Suppressor macrophage treated with lipopolysaccharide for 4 hours (primary cell): ENCODE results near the gene HOXC11.

ENCODE experiments used
- DNase-seq: peaks from one replicate; pipeline ENCODE4 v3.0.0-alpha.2; 2020

HOXC11 gene

DNA sequence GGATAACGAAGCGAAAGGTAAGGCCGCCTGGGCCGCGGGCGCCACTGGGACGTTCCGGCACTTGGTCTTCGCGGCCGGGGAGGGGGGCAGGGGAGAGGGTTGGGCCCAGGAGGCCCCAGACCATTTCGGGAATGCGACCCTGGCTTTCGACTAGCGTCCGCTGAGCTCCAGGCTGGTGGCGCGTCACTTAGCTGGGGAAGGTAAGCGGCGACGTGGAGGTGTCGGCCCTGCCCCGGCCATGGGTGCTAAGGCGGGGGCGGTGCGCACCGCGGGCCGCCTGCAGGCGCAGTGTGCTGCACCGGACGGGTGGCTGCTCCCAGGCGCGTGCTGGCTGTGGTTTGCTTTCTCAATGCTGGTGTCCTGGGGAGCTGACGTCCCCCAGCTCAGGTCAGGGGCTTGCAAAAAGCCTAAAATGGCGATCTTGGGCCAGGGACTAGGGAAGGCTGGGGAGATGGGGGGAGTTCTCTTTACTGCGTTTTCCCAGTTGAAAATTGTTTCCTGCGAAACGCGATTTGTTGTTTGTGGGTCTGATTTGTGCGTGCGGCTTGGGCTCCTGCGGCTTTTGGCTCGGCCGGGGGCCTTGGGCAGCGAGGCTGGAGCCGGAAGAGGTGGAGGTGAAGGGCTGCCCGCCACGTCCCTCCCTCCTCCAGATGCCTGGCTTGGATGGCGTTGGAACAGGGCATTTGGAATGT, 13.2 kb downstream of the HOXC11 start:
- DNase-seq = no peak

DNA sequence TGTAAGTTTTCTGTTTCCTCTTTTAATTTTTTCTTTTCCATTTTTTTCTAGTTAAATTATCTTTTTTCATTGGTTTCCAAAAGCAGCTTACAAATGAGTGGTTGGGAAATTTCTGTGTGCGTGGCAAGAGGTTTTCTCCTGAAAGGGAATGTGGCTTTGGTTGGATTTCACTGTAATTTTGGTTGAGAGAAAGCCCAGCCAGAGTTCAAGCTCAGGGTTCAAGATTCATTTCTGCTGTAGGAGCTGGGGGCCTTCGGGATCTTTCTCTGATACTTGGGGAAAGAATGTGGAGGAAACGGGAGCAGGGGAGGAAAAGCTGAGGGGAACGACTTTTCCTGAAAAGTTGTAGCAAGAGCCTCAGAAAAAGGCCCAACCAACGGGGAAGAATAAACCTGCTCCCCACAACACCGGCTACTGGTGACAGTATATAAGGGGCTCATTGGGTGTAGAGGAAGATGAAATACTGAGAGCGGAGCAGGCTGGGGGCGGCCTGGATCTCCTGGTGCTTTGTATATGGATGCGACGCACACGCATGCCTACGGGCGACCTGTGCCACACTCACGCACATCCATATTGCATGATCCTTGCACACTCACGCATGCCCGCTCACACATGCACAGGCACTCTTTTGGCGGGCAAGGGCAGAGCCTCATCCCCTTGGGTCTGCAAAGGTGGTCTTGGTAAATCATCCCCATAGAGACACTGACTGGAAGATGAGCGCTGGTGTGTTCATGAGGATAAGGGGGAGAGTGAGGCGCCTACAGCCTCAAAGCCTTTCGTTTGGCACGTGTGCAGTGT, 14.0 kb downstream of the HOXC11 start:
- no peak for DNase-seq

DNA sequence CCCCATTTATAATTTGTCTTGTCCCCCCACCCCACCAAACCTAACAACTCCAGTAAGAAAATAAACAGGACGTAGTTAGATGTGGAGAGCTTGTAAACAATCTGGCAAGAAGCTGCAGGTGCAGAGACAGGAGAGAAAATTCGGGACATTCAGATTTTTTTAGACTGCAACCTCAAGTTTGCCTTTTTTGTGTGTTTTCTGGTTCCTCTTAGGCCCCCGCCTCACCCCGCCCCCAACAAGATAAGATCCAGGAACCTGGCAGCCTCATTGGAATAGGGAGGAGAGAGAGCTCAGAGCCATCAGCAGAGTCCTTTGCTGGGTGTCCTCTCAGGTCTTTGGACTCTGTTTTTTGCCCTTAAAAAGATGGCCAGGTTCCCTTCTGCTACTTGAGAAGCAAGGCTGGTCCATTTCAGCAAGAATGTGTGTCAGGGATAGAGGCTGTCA, 14.9 kb downstream of the HOXC11 start:
- DNase-seq = no peak

DNA sequence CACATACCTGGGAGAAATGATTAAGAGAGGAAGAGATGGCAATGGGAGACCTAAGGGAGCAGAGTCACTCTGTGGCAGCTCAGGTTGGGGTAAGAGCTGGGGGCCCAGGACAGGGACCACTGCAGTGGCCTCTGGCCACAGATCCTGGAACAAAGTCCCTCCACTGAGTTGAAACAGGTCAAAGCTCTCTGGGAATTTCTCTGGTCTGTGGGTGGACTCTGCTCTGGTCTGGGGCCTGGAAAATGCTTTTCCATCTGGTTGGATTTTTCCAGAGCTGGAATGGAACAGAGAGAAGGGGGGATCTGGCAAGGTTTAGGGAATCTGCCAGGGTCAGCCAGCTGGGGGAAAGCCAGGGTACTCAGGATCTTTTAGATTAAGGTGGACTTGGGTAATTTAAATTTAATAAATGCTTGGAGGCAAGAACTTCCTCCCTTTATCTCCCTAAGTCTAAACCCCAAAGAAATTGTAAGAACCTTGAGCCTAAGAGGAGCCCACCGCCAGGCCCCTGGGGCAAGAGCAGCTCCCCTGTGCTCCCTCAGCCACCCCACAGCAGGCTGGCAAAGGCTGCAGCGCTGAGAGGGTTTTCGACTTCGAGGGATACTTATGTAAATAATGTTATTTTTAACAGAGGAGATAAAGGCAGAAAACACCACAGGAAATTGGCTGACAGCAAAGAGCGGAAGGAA, 15.8 kb downstream of the HOXC11 start:
- no peak for DNase-seq

DNA sequence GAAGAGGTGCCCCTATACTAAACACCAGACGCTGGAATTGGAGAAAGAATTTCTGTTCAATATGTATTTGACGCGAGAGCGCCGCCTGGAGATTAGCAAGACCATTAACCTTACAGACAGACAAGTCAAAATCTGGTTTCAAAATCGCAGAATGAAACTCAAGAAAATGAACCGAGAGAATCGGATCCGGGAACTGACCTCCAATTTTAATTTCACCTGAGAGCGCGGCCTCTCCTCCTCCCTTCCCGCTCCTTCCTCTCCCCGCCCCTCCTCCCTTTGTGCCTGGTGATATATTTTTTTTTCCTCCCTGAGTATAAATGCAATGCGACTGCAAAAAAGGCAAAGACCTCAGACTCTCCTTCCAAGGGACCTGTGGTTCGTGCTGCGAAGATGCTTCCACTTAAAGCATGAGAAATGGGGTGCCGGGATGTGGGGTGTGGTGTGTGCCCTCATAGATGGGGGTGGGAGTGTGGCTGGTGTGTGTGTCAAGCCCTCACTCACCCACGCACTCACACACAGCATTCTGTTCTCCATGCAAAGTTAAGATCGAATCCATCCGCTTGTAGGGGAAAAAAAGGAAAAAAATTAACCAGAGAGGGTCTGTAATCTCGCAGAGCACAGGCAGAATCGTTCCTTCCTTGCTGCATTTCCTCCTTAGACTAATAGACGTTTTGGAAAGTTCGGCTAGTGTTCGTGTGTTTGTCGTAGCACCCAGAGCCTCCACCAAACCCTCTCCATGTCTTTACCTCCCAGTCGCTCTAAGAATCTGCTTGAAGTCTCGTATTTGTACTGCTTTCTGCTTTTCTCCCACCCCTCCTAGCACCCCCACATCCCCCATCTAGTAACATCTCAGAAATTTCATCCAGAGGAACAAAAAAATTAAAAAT, 16.5 kb downstream of the HOXC11 start:
- DNase-seq = peak; percentile 59

DNA sequence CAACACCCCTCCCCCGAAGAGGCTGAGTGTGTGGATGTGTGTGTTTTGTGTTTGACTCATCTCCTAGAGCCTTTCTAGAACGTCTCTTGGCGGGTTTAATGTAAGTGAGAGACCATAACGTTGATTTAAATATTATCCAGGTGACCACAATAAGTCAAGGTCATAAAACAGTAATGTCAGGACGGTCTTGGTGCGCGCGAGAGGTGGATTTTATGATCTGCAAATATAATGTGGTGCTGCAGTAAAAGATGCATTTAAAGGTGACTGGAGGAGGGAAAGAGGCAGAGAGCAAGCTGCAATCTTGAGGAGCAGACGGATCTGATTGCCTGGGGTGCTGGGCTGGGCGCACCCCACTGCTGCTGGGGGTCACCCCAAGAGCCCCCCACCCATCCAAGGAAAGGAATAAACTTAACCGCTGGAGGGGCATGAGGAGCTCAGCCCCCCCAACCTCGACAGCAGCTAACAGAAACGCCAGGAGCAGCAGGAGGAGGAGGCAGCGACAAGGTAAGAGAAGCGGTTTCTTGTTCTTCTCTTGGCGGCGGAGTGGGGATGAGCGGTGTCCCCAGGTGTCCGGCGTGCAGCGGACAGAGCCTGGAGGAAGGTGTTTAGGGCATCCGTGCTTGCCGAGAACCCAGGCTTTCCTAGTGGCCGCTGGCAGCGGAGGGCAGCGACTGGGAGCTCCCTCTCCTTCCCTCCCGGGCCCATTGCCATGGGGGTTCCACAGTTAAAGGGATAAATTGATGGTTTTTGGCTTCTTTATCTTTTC, 17.6 kb downstream of the HOXC11 start:
- no peak for DNase-seq

DNA sequence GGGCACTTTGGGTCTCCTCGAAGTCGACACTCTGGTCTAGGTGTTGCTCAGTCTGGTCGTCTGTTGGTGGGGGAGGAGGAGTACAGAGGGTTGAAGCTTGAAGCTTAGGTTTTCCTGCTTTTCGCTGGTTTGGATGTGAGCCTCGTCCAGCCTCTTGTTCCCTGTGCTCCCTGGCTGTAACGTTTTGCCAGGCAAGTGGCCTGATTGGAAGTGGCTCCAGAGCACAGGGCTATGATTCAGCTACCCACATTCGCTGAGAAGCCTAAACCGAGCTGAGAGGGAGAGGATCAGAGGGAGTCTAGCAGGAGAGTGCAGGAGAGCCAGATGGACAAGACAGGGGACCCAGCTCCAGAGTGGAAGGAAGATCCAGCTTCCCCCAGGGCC, 18.1 kb downstream of the HOXC11 start:
- DNase-seq = no peak

DNA sequence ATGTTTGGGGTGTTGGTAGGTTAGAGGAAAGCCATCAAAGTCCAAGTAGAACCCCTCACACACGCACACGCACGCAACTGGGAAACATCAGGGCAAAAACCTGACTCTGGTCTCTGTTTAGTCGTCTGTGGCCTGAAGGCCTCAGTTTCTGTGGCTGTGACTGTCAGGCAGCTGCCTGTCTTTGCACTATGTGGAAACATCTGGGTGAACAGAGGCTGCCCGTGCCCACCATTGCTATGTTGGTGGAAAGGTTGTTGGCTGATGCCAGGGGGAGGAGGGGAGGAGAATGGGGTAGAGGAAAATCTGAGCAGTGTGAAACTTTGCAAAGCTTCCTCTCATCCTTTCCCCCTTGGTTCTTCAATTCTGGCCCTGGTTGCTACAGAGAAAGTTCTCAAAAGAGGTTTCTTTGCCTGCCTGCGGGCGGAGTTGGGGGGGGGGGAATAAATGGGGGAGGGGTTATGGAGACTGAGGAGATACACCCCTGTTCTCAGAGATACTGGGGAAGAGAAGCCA, 19.5 kb downstream of the HOXC11 start:
- no peak for DNase-seq

DNA sequence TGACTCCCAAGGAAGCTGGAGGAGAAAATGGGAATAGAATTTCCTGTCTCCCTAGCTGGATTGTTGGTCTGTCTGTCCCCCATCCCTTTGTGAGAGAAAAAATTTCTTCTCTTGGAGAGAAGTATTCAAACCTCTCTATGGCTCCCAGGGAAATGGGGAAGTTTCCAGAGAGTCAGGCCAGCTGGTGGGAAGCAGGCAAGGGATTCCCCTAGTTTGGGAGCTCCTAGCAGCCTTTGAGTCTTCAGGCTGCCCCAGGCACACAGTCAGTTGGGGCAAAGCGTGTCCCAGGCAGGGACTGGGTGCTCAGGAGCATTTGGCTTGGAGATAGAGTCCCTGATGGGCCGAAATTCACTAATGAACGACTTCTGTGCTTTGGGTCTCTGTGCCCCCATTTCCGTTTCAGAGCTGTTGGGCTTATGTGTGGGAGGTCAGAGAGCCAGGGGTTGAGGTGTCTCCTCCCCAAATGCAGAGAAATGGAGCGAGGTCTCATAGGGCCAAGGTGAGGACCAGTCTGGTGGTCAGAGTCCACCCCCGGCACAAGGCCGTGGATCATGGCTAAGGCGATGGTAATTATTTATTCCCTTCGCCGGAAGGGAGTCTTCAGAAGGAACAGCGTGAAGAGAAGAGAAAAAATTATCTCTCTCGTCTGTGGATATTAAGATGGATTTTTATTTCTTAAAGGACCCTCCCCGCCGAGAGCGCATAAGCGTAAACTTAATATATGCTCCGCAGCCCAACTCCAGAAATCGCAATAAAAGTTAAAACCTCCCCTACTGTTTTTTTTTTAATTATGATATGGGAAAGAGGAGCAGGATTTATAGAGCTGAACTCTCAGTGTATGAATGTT, 20.5 kb downstream of the HOXC11 start:
- peak; percentile 25 for DNase-seq

DNA sequence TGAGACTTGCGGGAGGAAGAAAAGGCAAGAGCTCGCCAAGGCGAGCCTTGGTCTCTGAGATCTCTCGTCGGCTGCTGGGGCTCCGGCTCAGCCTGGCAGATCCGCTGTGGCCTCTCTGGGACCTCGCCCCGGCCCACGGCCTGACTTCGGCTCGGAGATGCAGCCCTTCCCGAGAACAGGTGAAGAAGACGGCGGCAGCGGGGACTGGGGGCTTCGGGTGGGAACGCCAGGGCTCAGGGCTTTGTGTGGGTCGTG, 21.0 kb downstream of the HOXC11 start:
- no peak for DNase-seq

DNA sequence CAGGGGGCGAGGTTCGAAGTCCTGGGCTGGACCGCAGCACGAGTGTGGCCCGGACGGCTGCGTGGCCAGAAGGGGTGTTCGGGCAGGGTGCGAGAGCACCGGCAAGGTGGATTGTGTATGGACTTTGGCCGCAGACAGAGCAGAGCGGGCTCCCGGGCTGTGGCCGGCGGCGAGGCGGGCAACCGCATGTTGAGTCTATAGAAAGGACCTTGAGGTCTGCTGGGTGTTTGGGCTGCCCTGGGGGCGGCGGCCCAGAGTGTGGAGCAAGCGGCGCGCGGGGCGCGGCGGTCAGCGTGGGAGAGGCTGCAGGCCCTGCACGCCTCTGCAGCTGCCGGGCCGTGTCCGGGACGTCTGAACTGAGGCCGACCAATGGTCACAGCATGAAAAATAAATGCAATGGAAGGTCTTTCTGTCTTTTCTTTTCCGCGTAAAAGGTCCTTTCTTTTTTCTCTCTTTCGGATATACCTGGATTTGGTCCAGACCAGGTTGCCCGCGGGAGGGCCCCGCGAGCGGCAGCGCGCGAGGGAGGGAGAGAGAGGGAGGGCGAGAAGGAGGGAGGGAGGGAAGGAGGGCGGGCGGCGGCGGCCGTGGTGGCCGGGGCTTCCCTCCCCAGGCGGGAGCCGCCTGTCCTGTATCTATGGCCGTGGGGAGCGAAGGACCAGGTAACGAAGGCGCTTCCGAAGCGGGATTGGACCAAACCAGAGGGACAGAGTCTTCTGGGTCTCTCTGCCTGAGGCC, 21.5 kb downstream of the HOXC11 start:
- no peak for DNase-seq

DNA sequence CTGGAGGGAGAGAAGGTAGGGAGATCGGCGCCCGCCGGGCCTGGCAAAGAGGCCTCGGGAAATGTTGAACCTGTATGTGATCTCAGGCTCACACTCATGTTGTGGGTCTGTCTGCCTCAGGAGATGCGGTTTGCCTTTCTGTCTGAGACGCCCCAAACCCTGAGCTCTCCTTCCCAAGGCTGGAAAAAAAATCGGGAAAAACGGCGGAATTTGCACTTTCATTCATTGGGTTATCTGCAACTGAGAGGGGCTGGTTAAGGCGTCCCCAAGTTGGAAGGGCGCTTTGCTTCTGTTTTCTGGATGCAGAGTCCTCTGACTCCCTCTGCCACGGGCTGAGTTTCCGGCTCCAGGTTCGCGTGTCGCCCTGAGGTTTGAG, 22.1 kb downstream of the HOXC11 start:
- DNase-seq = no peak

DNA sequence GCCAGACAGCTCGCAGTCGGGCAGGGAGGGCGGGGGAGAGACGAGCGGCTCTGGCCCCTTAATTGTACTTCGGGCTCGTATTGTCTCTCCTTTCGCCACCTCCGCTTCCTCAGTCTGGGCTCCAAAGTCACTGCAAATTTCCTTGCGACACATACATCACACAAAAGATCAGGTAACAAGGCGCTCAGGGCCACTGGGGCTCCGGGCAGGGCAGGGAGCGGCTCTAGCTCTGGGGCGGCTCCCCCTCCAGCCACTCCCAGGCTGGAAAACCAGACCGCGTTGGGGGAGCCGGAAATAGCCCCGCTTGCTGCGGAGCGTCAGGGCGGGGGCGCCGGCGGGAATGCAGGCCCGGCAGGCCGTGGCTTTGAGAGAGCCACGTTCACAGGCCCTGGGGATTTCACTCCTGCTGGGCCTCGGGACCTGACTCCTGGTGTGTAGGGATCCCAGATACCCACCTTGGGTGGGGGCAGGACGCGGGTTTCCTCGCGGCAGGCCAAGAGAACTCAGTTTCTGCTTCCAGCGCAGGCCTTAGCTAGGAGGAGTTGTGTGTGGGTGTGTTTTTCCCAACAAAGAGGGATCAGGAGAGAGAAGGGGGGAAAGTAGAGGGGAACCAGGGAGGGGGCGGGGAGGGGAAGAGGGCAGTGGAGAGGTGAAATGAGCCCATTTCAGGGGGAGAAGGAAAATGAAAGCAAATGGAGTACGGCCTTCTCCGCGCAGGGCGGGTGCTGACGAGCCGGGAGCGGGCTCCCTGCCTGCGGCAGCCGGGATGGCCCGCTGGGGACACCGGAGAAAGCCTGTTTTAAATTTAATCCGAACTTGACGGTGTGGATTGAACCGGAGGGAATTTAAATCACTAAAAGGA, 22.7 kb downstream of the HOXC11 start:
- peak; percentile 53 for DNase-seq

DNA sequence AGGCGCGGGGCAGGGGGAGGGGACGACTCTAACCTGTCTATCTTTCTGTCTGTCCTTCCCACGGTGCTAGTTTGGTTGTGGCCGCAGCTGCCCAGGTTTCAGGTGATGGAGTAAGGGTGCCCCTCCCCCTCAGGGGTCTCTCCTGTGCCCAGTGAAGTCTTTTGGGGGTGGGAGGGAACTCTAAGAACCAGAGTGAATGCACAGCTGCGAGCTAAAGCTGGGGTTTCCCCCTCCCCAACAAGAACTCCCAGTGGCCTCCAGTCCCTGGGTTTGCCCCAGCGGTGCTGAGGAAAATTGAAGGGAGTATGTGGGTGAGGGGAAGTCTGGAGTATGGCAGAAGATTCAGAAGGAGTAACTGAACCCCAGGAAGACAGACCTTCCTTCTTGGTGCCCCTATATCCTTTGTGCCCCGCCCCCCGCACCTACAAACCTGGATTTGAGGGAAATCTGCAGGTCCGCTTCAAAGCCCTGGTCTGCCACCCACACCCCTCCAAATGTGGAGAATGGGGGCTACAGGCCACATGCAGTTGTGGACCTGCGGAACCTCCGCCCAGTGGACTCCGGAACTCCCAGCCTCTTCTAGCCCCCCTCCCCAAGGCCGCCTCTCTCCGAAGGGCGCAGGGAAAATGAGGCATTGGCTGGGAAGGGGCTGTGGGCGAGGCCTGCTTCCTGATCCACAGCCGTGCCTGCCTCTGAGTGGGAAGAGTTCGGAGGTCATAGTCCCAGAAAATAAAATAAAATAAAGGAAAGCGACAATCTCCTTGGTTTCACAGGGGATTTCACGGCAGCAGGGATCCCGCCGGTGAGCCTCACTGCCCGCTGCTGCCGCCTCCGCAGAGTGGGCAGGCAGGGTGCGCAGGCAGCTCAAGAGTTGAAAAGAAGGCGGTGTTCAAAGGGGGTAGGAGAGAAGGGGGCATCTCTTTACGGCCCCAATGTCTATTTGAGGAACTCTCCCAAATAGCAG, 23.6 kb downstream of the HOXC11 start:
- DNase-seq = no peak

DNA sequence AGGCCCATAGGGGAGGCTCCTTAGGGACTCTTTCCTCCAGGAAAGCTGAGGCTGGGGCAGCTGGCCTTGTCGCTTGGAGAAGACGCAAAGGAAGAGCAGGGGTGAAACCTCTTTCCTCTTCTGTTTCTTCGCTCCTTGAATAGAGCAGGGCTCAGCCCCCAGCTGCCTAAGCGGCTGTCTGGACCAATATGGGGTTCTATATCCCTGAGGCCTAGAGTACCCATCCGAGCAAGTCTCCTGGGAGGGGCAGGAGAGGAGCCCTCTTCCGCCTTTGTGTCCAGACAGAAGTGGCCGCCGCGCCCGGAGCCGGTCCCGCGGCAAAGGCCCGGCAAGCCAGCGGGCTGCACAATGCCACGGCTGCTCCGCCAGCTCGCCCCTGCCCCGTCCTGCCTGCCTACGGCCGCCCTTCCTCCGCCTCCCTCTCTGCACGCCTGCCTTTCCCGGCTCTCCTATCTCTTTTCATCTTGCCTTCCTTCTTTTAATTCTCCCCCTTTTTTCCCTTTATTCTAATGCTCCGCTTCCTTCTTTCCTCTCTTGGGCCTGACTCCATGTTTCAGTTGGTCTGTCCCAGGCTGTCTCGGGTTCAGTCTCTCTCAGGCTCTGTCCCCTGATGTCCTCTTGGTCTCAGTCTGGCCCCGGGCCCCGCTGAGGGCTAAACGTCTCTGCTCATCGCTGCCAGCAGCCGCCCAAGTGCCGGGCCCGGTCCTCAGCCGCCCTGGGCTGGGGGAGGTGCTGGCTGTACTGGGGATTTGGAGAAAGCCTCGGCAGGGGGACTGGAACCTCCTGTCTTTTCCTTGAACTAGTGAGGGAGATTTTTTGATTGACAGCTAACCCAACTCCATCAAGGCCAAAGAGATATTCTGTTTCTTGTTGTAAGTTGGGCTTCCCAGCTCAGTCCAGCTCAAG, 24.5 kb downstream of the HOXC11 start:
- DNase-seq = no peak

DNA sequence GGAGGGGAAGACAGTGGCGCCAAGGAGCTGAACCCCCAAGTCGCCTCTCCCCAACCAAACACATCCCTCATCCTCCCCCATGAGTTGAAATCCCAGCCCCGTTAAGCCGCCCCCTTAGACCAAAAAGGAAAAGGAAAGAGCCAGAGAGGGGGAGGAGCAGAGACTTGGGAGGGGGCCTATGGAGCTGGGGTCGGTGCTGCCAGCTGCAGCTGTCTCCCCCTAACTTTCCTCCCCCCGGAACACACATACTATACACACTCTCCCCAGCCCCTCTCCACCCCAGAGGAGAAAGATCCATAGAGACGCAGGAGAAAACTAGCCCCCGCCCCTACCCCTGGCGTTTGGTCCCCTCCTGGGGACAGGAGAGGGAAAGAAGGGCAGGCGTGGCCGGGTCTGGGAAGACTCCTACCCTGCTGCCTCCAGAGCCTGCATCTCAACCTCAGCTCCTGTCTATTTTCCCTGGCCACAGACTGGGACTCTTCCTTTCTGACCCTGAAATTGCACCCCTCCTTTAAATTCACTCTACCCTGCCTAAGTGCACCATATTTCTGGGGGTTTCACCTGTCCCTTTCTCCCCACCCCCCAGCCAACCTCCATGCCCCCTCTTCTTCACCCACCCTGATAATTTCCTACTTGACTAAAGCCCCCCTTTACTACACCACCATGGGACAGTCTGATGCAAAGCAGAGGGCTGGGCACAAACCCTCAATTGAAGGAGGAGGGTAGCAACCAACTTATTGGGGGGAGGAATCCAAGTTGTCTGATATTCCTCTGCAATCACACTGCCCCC, 25.4 kb downstream of the HOXC11 start:
- DNase-seq = no peak
